GM12872 (cell line): Measurements from ENCODE around the gene SLC5A12.

Experiments
- CTCF ChIP-seq: IDR thresholded peaks from 3 replicates; pipeline ENCODE4 v1.5.1; 2011; ENCODE audit warnings: low read depth, mild to moderate bottlenecking, low read length, moderate library complexity; ENCODE audit not compliant: insufficient read depth

The SLC5A12 gene

GRCh38 chr11:26741036-26741435, 19.2 kb upstream of the SLC5A12 start:
- TF ChIP-seq CTCF = no peak

GRCh38 chr11:26739366-26740073, 17.7 kb upstream of the SLC5A12 start:
- TF ChIP-seq CTCF = no peak

GRCh38 chr11:26734691-26735090, 12.8 kb upstream of the SLC5A12 start:
- no peak for TF ChIP-seq CTCF

GRCh38 chr11:26731084-26731456, 9.2 kb upstream of the SLC5A12 start:
- TF ChIP-seq CTCF = no peak

- no peak for TF ChIP-seq CTCF
Measured at GRCh38 chr11:26730414-26731083, 8.7 kb upstream of the SLC5A12 start.

GRCh38 chr11:26729284-26729683, 7.4 kb upstream of the SLC5A12 start:
- TF ChIP-seq CTCF = no peak

GRCh38 chr11:26726960-26727359, 5.1 kb upstream of the SLC5A12 start:
- no peak for TF ChIP-seq CTCF
